ENCODE measurements around the gene SUPT3H.

DNA sequence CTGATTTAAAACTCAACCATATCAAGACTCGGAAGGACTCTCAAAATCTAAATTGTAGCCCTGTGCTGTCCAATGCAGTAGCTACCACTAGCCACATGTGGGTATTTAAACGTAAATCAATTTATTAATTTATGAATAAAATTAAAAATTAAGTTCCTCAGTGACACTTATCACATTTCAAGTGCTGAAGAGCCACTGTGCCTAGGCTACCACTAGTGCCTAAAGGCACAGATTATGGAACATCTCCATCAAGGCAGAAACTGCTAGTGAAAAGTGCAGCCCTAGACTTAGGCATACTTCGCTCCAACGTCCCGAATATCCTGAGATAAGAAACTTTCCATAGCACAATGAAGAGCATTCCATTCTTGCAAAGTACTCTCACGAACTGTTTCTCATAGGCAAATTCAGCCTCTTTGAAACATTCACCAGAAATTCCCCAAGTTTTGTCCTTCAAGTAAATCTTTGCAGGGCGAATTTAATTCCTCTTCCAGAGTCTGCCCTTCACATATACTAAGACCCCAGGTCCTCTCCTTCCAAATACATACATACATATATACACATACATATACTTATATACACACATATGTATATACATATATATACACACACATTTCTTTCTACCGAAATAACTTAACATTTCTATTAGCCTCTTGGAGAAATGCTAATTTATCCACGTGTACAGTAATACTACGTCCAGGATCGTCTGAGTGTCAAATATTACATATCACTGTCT, 1.3 kb downstream of the SUPT3H start:
- TF ChIP-seq, protein P1, sequence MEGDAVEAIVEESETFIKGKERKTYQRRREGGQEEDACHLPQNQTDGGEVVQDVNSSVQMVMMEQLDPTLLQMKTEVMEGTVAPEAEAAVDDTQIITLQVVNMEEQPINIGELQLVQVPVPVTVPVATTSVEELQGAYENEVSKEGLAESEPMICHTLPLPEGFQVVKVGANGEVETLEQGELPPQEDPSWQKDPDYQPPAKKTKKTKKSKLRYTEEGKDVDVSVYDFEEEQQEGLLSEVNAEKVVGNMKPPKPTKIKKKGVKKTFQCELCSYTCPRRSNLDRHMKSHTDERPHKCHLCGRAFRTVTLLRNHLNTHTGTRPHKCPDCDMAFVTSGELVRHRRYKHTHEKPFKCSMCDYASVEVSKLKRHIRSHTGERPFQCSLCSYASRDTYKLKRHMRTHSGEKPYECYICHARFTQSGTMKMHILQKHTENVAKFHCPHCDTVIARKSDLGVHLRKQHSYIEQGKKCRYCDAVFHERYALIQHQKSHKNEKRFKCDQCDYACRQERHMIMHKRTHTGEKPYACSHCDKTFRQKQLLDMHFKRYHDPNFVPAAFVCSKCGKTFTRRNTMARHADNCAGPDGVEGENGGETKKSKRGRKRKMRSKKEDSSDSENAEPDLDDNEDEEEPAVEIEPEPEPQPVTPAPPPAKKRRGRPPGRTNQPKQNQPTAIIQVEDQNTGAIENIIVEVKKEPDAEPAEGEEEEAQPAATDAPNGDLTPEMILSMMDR (conservative IDR thresholded peaks at IDR 0.05; ENCODE audit: low read depth, low read length) = no peak
- no peak for TF ChIP-seq EZH2phosphoT487 (IDR thresholded peaks at IDR 0.05; ENCODE audit: borderline replicate concordance, low read length)

Data from PC-3 (cell line).